A549 (cell line): ENCODE data around the gene MED27. TPM values are rescaled to one million over a fixed set of nuclear protein-coding genes. Genes with fewer than 3 reads are reported as not detected.

Experiments
- ATAC-seq, 2 experiments: fragments of 200-7000 bp in 1 of 2; fragments of >200 bp in 1 of 2; cut with Nextera tagmentation in 1 of 2; cut with Tn5 transposase in 1 of 2; 3 replicates each; pipeline versions ENCODE4 v1.8.0 to v1.9.1; 2018 to 2020; ENCODE audit warnings: mild to moderate bottlenecking in 1 of 2, moderate library complexity in 1 of 2
- CTCF ChIA-PET: fragments of 300-600 bp; sonication (Branson Sonifier 250); formaldehyde crosslinking; extraction: SDS; loops from one replicate; lab custom pipeline; 2021; ENCODE audit warnings: antibody characterized with exemption, inconsistent platforms; lab: Yijun Ruan, JAX
- POLR2A ChIA-PET: fragments of 350-600 bp; formaldehyde crosslinking; extraction: SDS; loops from one replicate; lab custom pipeline; 2021; ENCODE audit warnings: antibody characterized with exemption, inconsistent platforms; lab: Yijun Ruan, JAX
- DNase-seq, 2 experiments: peaks; one replicate each; pipeline versions ENCODE4 v3.0.0 to v3.0.0-alpha.2; 2011 to 2016; ENCODE audit warnings: low read depth in 1 of 2, low spot score in 1 of 2
- FAIRE-seq: peaks from 2 replicates; lab custom pipeline; 2011; peaks lifted over from hg19 to GRCh38; lab: Jason Lieb, UNC
- H3K27ac ChIP-seq, 2 experiments: fragments of >200 bp; sonication (Bioruptor Twin); formaldehyde crosslinking; 3 replicates each; pipeline ENCODE4 v1.5.1; 2016 to 2017
- H3K4me1 ChIP-seq: fragments of >200 bp; sonication (Bioruptor Twin); formaldehyde crosslinking; 3 replicates; pipeline ENCODE4 v1.6.1; 2016
- H3K4me2 ChIP-seq: fragments of >200 bp; sonication (Bioruptor Twin); formaldehyde crosslinking; 3 replicates; pipeline ENCODE4 v1.6.1; 2016
- H3K4me3 ChIP-seq: fragments of >200 bp; sonication (Bioruptor Twin); formaldehyde crosslinking; 3 replicates; pipeline ENCODE4 v1.5.1; 2016
- H3K9me3 ChIP-seq: fragments of >200 bp; sonication (Bioruptor Twin); formaldehyde crosslinking; 3 replicates; pipeline ENCODE4 v1.6.1; 2016
- CBX2 ChIP-seq: fragments of 200-600 bp; sonication (generic); IDR thresholded peaks from 2 replicates; pipeline ENCODE4 v1.6.1; 2016; ENCODE audit warnings: low read depth, mild to moderate bottlenecking, borderline replicate concordance
- CHD4 ChIP-seq: fragments of 200-600 bp; sonication (generic); IDR thresholded peaks from 2 replicates; pipeline ENCODE4 v1.6.1; 2016; ENCODE audit warnings: antibody characterized with exemption, mild to moderate bottlenecking, borderline replicate concordance
- ESRRA ChIP-seq: fragments of 150-350 bp; IDR thresholded peaks from 2 replicates; pipeline ENCODE4 v1.6.1; 2014; ENCODE audit warnings: mild to moderate bottlenecking, low read length, borderline replicate concordance
- FOSB ChIP-seq: fragments of 250-450 bp; sonication (Bioruptor Pico); IDR thresholded peaks from 2 replicates; pipeline ENCODE4 v1.5.0; 2020; ENCODE audit warnings: mild to moderate bottlenecking, moderate library complexity
- FOXS1 ChIP-seq: fragments of 250-450 bp; sonication (Bioruptor Pico); IDR thresholded peaks from 2 replicates; pipeline ENCODE4 v1.5.0; 2020; ENCODE audit warnings: mild to moderate bottlenecking, moderate library complexity
- GATA3 ChIP-seq: IDR thresholded peaks from 2 replicates; pipeline ENCODE4 v1.6.1; 2012; ENCODE audit warnings: borderline replicate concordance
- HDAC2 ChIP-seq: fragments of 200-600 bp; sonication (generic); IDR thresholded peaks from 2 replicates; pipeline ENCODE4 v1.6.1; 2016
- HEYL ChIP-seq: fragments of 250-450 bp; sonication (Bioruptor Pico); IDR thresholded peaks from 2 replicates; pipeline ENCODE4 v1.8.0; 2021; ENCODE audit warnings: mild to moderate bottlenecking, moderate library complexity
- HOXA7 ChIP-seq: fragments of 250-450 bp; sonication (Bioruptor Pico); IDR thresholded peaks from 2 replicates; pipeline ENCODE4 v1.5.0; 2020; ENCODE audit warnings: mild to moderate bottlenecking, moderate library complexity
- JUNB ChIP-seq: fragments of >200 bp; sonication (Bioruptor Twin); formaldehyde crosslinking; IDR thresholded peaks from 2 replicates; pipeline ENCODE4 v1.6.1; 2016
- KDM1A ChIP-seq: fragments of 200-600 bp; sonication (generic); IDR thresholded peaks from 2 replicates; pipeline ENCODE4 v1.6.1; 2016; ENCODE audit warnings: low read depth, mild to moderate bottlenecking
- NFE2L2 ChIP-seq: fragments of 150-350 bp; conservative IDR thresholded peaks from 2 replicates; pipeline ENCODE4 v1.6.1; 2014; ENCODE audit warnings: low read length
- NR3C1 ChIP-seq: fragments of >200 bp; sonication (Bioruptor Twin); formaldehyde crosslinking; IDR thresholded peaks from 3 replicates; pipeline ENCODE4 v1.6.1; 2017
- POLR2A ChIP-seq: IDR thresholded peaks from 2 replicates; pipeline ENCODE4 v1.6.1; 2012; ENCODE audit warnings: mild to moderate bottlenecking, low read length
- POLR2AphosphoS2 ChIP-seq: conservative IDR thresholded peaks from 2 replicates; pipeline ENCODE4 v1.6.1; 2012; ENCODE audit warnings: low read length, improper control_type of control experiment, inconsistent platforms
- RAD21 ChIP-seq, 2 experiments: fragments of >200 bp in 1 of 2; sonication (Bioruptor Twin) in 1 of 2; formaldehyde crosslinking in 1 of 2; IDR thresholded peaks in 1 of 2; conservative IDR thresholded peaks in 1 of 2; 2 replicates in 1 of 2; 3 replicates in 1 of 2; pipeline ENCODE4 v1.6.1; 2012 to 2018; ENCODE audit warnings: inconsistent platforms in 1 of 2
- RCOR1 ChIP-seq: fragments of 150-350 bp; IDR thresholded peaks from 2 replicates; pipeline ENCODE4 v1.6.1; 2014; ENCODE audit warnings: antibody characterized with exemption, low read length, low read depth
- SMC3 ChIP-seq: fragments of >200 bp; sonication (Bioruptor Twin); formaldehyde crosslinking; IDR thresholded peaks from 3 replicates; pipeline ENCODE4 v1.6.1; 2018; ENCODE audit warnings: inconsistent platforms
- SREBF2 ChIP-seq: fragments of 450-650 bp; IDR thresholded peaks from 2 replicates; pipeline ENCODE4 v1.6.1; 2014; ENCODE audit warnings: mild to moderate bottlenecking, moderate library complexity
- TP53 ChIP-seq: fragments of 250-450 bp; sonication (Bioruptor Pico); IDR thresholded peaks from 2 replicates; pipeline ENCODE4 v1.5.0; 2021; ENCODE audit warnings: mild to moderate bottlenecking, moderate library complexity
- ZC3H11A ChIP-seq: fragments of 450-650 bp; IDR thresholded peaks from 2 replicates; pipeline ENCODE4 v1.6.1; 2014; ENCODE audit warnings: antibody characterized with exemption, mild to moderate bottlenecking
- ZSCAN20 ChIP-seq: fragments of 250-450 bp; sonication (Bioruptor Pico); IDR thresholded peaks from 2 replicates; pipeline ENCODE4 v1.8.0; 2022; ENCODE audit warnings: mild to moderate bottlenecking, moderate library complexity
- WGBS: methylation state at CpG from one replicate; pipeline ENCODE4 v1.1.6; 2017; ENCODE audit errors: missing lambda C conversion rate; 5-methylcytosine and 5-hydroxymethylcytosine counted together
- polyA plus RNA-seq, 4 experiments: library from polyadenylated mRNA; depleted of rRNA in 3 of 4; stranded (reverse); fragments of >200 nt; fragmentation: RNase III in 1 of 4; extraction: RNeasy Plus Mini Kit Qiagen cat#74134 plus additional on column Dnase treatment in 1 of 4; gene quantifications; 2 replicates in 3 of 4; 3 replicates in 1 of 4; pipeline ENCODE4 v1.2.3, GENCODE V29; 2011 to 2017
- TF ChIP-seq, protein P1 (sequence below): fragments of 250-450 bp; sonication (Bioruptor Pico); IDR thresholded peaks from 2 replicates; pipeline ENCODE4 v1.5.0; 2020; ENCODE audit warnings: low read depth, mild to moderate bottlenecking, moderate library complexity
- TF ChIP-seq, protein P2 (sequence below): fragments of >200 bp; sonication (Bioruptor Twin); formaldehyde crosslinking; IDR thresholded peaks from 2 replicates; pipeline ENCODE4 v1.6.1; 2016
- TF ChIP-seq, protein P3 (sequence below): fragments of >200 bp; sonication (Bioruptor Twin); formaldehyde crosslinking; IDR thresholded peaks from 3 replicates; pipeline ENCODE4 v1.5.1; 2016
- TF ChIP-seq, protein P4 (sequence below): IDR thresholded peaks from 2 replicates; pipeline ENCODE4 v1.6.1; 2012

MED27 gene
- polyA plus RNA-seq, 2 of the 4 experiments (the other 2 are of a cell fraction): 24.2 to 37.8 TPM

DNA sequence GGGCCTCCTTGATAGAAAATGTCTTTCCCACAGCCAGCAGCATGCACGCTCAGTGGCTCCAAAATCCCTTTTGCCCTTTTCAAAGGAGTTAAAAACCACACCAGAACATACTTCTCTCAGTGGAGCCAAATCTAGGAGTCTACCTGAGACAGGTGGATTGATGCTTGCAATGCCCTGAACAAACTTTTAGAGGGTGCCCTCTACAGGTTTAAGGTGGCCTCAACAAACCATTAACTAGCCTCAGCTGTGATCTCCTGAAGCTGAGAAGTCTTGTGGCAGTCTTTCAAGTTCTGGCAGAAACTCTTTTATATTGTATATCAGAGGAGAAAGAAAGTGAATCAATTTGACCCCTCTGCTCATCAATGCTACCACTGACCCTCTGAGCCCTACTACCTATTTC is 125.4 kb downstream of the MED27 start:
- ATAC-seq: peak; percentile 56 to 70; a peak in 3 of 6 replicates
- H3K27ac ChIP-seq: no peak overlapping the region
- H3K4me2 ChIP-seq: no peak overlapping the region
- H3K9me3 ChIP-seq: no peaks in the 10 kb centered on the region
- CTCF ChIA-PET: interaction anchor here (0.7 to 1.8 kb wide), 7 partner anchors 9 to 163 kb away, joined by 3 to 11 read pairs (median 4); no protein-coding TSS in a partner anchor
- no peaks in the 10 kb centered on the region for H3K4me1 ChIP-seq
- 100% methylated on average over 1 of the region's 1 CpG for WGBS
- H3K4me3 ChIP-seq: no peak overlapping the region
- FAIRE-seq: no peak
- POLR2A ChIA-PET: no interaction called here
- peak in 1 of 2 experiments; percentile 15 for DNase-seq
- no peak for TF ChIP-seq HOXA7 (CRISPR knock-in tag)
- peak; percentile 20 to 23; a peak in 3 of 5 replicates for TF ChIP-seq RAD21 (conservative IDR thresholded peaks at IDR 0.05 in 1 of 2, IDR thresholded peaks at IDR 0.05 in 1 of 2)
- TF ChIP-seq HEYL (CRISPR knock-in tag): no peak
- TF ChIP-seq, protein P1, sequence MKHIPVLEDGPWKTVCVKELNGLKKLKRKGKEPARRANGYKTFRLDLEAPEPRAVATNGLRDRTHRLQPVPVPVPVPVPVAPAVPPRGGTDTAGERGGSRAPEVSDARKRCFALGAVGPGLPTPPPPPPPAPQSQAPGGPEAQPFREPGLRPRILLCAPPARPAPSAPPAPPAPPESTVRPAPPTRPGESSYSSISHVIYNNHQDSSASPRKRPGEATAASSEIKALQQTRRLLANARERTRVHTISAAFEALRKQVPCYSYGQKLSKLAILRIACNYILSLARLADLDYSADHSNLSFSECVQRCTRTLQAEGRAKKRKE: no peak
- TF ChIP-seq, protein P2, sequence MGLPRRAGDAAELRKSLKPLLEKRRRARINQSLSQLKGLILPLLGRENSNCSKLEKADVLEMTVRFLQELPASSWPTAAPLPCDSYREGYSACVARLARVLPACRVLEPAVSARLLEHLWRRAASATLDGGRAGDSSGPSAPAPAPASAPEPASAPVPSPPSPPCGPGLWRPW: no peak
- TF ChIP-seq SREBF2: no peak
- TF ChIP-seq FOSB (CRISPR knock-in tag): no peak
- TF ChIP-seq SMC3: 0 out of 3 replicates have a peak, but pooled peaks have one; percentile 25
- TF ChIP-seq, protein P3, sequence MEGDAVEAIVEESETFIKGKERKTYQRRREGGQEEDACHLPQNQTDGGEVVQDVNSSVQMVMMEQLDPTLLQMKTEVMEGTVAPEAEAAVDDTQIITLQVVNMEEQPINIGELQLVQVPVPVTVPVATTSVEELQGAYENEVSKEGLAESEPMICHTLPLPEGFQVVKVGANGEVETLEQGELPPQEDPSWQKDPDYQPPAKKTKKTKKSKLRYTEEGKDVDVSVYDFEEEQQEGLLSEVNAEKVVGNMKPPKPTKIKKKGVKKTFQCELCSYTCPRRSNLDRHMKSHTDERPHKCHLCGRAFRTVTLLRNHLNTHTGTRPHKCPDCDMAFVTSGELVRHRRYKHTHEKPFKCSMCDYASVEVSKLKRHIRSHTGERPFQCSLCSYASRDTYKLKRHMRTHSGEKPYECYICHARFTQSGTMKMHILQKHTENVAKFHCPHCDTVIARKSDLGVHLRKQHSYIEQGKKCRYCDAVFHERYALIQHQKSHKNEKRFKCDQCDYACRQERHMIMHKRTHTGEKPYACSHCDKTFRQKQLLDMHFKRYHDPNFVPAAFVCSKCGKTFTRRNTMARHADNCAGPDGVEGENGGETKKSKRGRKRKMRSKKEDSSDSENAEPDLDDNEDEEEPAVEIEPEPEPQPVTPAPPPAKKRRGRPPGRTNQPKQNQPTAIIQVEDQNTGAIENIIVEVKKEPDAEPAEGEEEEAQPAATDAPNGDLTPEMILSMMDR: peak; percentile 36
- TF ChIP-seq NFE2L2: no peak
- TF ChIP-seq CHD4: no peak
- TF ChIP-seq POLR2A: no peak

DNA sequence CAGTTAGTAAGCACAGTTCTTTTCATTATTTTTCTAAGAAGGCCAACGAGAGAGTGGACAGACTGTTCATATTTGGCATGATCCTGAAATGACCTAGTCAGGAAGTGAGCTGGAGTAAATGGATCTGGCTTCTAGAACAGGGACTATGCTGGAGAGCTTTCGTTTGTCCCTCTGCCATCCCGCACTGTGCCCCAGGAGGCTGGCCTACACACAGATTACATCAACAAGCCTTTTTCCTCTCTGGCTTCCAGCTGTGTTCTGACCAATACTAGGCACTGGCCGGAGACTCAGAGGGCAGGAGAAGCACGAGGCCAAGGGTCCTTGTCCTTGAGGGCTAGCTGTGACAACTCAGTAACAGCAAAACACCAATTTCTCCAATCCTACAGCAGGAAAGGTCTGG is 127.8 kb downstream of the MED27 start:
- no peak overlapping the region for H3K4me3 ChIP-seq
- DNase-seq (no peak), ATAC-seq (no peak), FAIRE-seq (no peak)
- H3K4me1 ChIP-seq: no peaks in the 10 kb centered on the region
- POLR2A ChIA-PET: no interaction called here
- CTCF ChIA-PET: interaction anchor here (1.6 kb wide), 1 partner anchor 284 kb away, joined by 4 read pairs; no protein-coding TSS in a partner anchor
- no peaks in the 10 kb centered on the region for H3K9me3 ChIP-seq
- no peak overlapping the region for H3K4me2 ChIP-seq
- H3K27ac ChIP-seq: no peak overlapping the region
- 83% methylated on average over 5 of the region's 5 CpGs for WGBS
- TF ChIP-seq ZC3H11A: no peak
- TF ChIP-seq HDAC2: no peak
- no peak for TF ChIP-seq NR3C1
- no peak for TF ChIP-seq JUNB

DNA sequence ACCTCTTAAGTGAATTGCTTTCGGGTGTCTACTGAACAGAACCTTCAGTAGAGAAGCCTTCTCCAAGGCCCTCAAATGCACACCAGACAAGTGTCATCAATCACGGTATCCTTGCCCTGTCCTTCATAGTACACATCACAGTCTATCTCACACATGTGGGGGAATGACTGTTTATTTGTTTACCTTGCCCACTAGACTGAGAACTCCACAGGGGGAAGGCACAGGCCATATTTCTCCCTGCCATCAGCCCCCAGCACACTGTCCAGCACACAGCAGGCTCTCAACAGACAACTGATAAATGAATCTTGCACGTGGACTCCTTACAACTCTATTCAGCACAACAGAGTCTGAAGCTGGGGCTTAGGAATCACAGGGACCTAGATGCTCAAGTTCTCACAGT is 128.5 kb downstream of the MED27 start:
- Histone ChIP-seq H3K4me1 (no peaks in the 10 kb centered on the region), H3K4me3 (no peak overlapping the region), H3K9me3 (no peaks in the 10 kb centered on the region), H3K4me2 (no peak overlapping the region), H3K27ac (no peak overlapping the region)
- CTCF ChIA-PET: no interaction called here
- POLR2A ChIA-PET: no interaction called here
- 86% methylated on average over 3 of the region's 3 CpGs for WGBS
- ATAC-seq (no peak; a peak in 1 of 6 replicates), FAIRE-seq (no peak), DNase-seq (no peak)
- TF ChIP-seq, protein P4, sequence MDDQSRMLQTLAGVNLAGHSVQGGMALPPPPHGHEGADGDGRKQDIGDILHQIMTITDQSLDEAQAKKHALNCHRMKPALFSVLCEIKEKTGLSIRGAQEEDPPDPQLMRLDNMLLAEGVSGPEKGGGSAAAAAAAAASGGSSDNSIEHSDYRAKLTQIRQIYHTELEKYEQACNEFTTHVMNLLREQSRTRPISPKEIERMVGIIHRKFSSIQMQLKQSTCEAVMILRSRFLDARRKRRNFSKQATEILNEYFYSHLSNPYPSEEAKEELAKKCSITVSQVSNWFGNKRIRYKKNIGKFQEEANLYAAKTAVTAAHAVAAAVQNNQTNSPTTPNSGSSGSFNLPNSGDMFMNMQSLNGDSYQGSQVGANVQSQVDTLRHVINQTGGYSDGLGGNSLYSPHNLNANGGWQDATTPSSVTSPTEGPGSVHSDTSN: no peak
- TF ChIP-seq JUNB (no peak), HEYL (CRISPR knock-in tag) (no peak), CBX2 (no peak), ZSCAN20 (CRISPR knock-in tag) (no peak), KDM1A (no peak), RCOR1 (no peak), ESRRA (no peak), GATA3 (no peak), FOXS1 (no peak), TP53 (CRISPR knock-in tag) (no peak), POLR2AphosphoS2 (no peak), SMC3 (no peak)
- TF ChIP-seq, protein P3: no peak
- TF ChIP-seq, protein P1: no peak
